SK-N-SH (cell line): ENCODE data around the gene RAD51B. TPM values are rescaled to one million over a fixed set of nuclear protein-coding genes. Genes with fewer than 3 reads are reported as not detected.
A peak's percentile ranks its signal among the peaks of the same experiment; 100 is the strongest.

Experiments used
- CTCF ChIA-PET: fragments of 300-600, 350-600 bp; formaldehyde crosslinking; extraction: SDS; loops from one replicate; lab custom pipeline; 2021; lab: Yijun Ruan, JAX
- POLR2A ChIA-PET: fragments of 350-600 bp; sonication (Branson Sonifier 250); formaldehyde crosslinking; extraction: SDS; loops from one replicate; lab custom pipeline; 2020; ENCODE audit warnings: antibody characterized with exemption, inconsistent platforms; lab: Yijun Ruan, JAX
- DNase-seq: peaks from one replicate; pipeline ENCODE4 v3.0.0; 2012
- H2AFZ ChIP-seq: fragments of 200-600 bp; sonication (generic); 2 replicates; pipeline ENCODE4 v1.8.1; 2016; ENCODE audit warnings: antibody characterized with exemption, mild to moderate bottlenecking, low read depth
- H3F3A ChIP-seq: fragments of 200-600 bp; sonication (generic); replicated peaks from 2 replicates; pipeline ENCODE3; 2016; ENCODE audit warnings: antibody characterized with exemption, mild to moderate bottlenecking; ENCODE audit not compliant: insufficient read depth
- H3K27ac ChIP-seq, 2 experiments: fragments of 200-500 bp in 1 of 2; fragments of 200-600 bp in 1 of 2; sonication (Bioruptor generic) in 1 of 2; sonication (generic), shearing (Covaris generic) in 1 of 2; 2 replicates each; pipeline versions ENCODE4 v1.5.1 to v1.6.1; 2014 to 2016; ENCODE audit warnings: low read depth in 2 of 2, inconsistent platforms in 1 of 2, low read length in 1 of 2, mild to moderate bottlenecking in 1 of 2, mixed read lengths in 1 of 2
- H3K27me3 ChIP-seq: fragments of 200-600 bp; sonication (generic), shearing (Covaris generic); 2 replicates; pipeline ENCODE4 v1.6.1; 2016; ENCODE audit warnings: mixed run types; ENCODE audit not compliant: insufficient read depth
- H3K36me3 ChIP-seq, 2 experiments: fragments of 200-500 bp in 1 of 2; fragments of 200-600 bp in 1 of 2; sonication (Bioruptor generic) in 1 of 2; sonication (generic) in 1 of 2; replicated peaks in 1 of 2; 2 replicates each; pipeline versions ENCODE3 to v1.5.1; 2014 to 2016; ENCODE audit warnings: low read length in 1 of 2, mild to moderate bottlenecking in 1 of 2; ENCODE audit not compliant: insufficient read depth in 2 of 2, control insufficient read depth in 1 of 2
- H3K4me1 ChIP-seq, 2 experiments: fragments of 200-500 bp in 1 of 2; fragments of 200-600 bp in 1 of 2; sonication (Bioruptor generic) in 1 of 2; sonication (generic), shearing (Covaris generic) in 1 of 2; 2 replicates each; pipeline versions ENCODE4 v1.5.1 to v1.6.1; 2014 to 2016; ENCODE audit warnings: low read depth in 1 of 2, low read length in 1 of 2, mixed run types in 1 of 2; ENCODE audit not compliant: insufficient read depth in 2 of 2, control insufficient read depth in 1 of 2
- H3K4me2 ChIP-seq: fragments of 200-600 bp; sonication (generic), shearing (Covaris generic); 2 replicates; pipeline ENCODE4 v1.6.1; 2017; ENCODE audit warnings: mixed run types
- H3K4me3 ChIP-seq, 2 experiments: fragments of 200-500 bp in 1 of 2; fragments of 200-600 bp in 1 of 2; sonication (Bioruptor generic) in 1 of 2; sonication (generic), shearing (Covaris generic) in 1 of 2; 2 replicates each; pipeline versions ENCODE4 v1.5.1 to v1.8.1; 2014 to 2016; ENCODE audit warnings: low read depth in 2 of 2, inconsistent platforms in 1 of 2, low read length in 1 of 2, mild to moderate bottlenecking in 1 of 2, mixed read lengths in 1 of 2, moderate library complexity in 1 of 2
- H3K79me2 ChIP-seq: fragments of 200-600 bp; sonication (generic); 2 replicates; pipeline ENCODE4 v1.8.1; 2017; ENCODE audit warnings: mild to moderate bottlenecking; ENCODE audit not compliant: insufficient read depth
- H3K9ac ChIP-seq: fragments of 200-600 bp; sonication (generic); 2 replicates; pipeline ENCODE4 v1.6.1; 2017; ENCODE audit warnings: mixed run types
- H3K9me2 ChIP-seq: fragments of 200-600 bp; sonication (generic); 2 replicates; pipeline ENCODE4 v1.6.1; 2017; ENCODE audit warnings: mixed run types
- H3K9me3 ChIP-seq: fragments of 200-600 bp; sonication (generic); 2 replicates; pipeline ENCODE4 v1.6.1; 2017; ENCODE audit warnings: mixed run types, mild to moderate bottlenecking, moderate library complexity
- H4K20me1 ChIP-seq: fragments of 200-600 bp; sonication (generic); 2 replicates; pipeline ENCODE4 v1.6.1; 2017; ENCODE audit warnings: mild to moderate bottlenecking, mixed run types; ENCODE audit not compliant: insufficient read depth
- ELF1 ChIP-seq: IDR thresholded peaks from 2 replicates; pipeline ENCODE4 v1.4.0; 2012
- FOSL2 ChIP-seq: IDR thresholded peaks from 2 replicates; pipeline ENCODE4 v1.4.0; 2012; ENCODE audit warnings: low read depth, mild to moderate bottlenecking, moderate library complexity, borderline replicate concordance
- MEF2A ChIP-seq: IDR thresholded peaks from 2 replicates; pipeline ENCODE4 v1.4.0; 2012; ENCODE audit warnings: low read depth, borderline replicate concordance
- MXI1 ChIP-seq: IDR thresholded peaks from 2 replicates; pipeline ENCODE4 v1.6.1; 2012; ENCODE audit warnings: mild to moderate bottlenecking, low read depth, low read length, improper control_type of control experiment
- PBX3 ChIP-seq: IDR thresholded peaks from 2 replicates; pipeline ENCODE4; 2012
- SIN3A ChIP-seq: IDR thresholded peaks from 2 replicates; pipeline ENCODE4 v1.6.1; 2012; ENCODE audit warnings: low read depth, mild to moderate bottlenecking, low read length, moderate library complexity, borderline replicate concordance
- SMC3 ChIP-seq: IDR thresholded peaks from 2 replicates; pipeline ENCODE4 v1.6.1; 2012; ENCODE audit warnings: low read depth, low read length, improper control_type of control experiment
- TAF1 ChIP-seq: IDR thresholded peaks from 2 replicates; pipeline ENCODE4 v1.6.1; 2012; ENCODE audit warnings: low read depth, mild to moderate bottlenecking, low read length, moderate library complexity, borderline replicate concordance
- USF1 ChIP-seq: IDR thresholded peaks from 2 replicates; pipeline ENCODE4 v1.4.0; 2012; ENCODE audit warnings: low read depth, borderline replicate concordance
- USF2 ChIP-seq: fragments of 150-350 bp; IDR thresholded peaks from 2 replicates; pipeline ENCODE4 v1.6.1; 2017; ENCODE audit warnings: antibody characterized with exemption, low read length, low read depth, borderline replicate concordance
- YY1 ChIP-seq: IDR thresholded peaks from 2 replicates; pipeline ENCODE4 v1.4.0; 2012; ENCODE audit warnings: low read depth, mild to moderate bottlenecking
- ZBTB33 ChIP-seq: IDR thresholded peaks from 2 replicates; pipeline ENCODE4 v1.4.0; 2012; ENCODE audit warnings: low read depth, borderline replicate concordance
- WGBS: methylation state at CpG from one replicate; pipeline ENCODE4 v1.1.6; 2017; ENCODE audit warnings: low lambda C conversion rate; 5-methylcytosine and 5-hydroxymethylcytosine counted together
- polyA plus RNA-seq, 3 experiments: library from polyadenylated mRNA; depleted of rRNA; stranded (reverse); fragments of >200 nt; gene quantifications; 2 replicates each; pipeline ENCODE4 v1.2.3, GENCODE V29; 2012
- TF ChIP-seq, protein P1 (sequence below): IDR thresholded peaks from 2 replicates; pipeline ENCODE4 v1.4.0; 2012; ENCODE audit warnings: low read depth
- TF ChIP-seq, protein P2 (sequence below): fragments of 150-350 bp; IDR thresholded peaks from 2 replicates; pipeline ENCODE4 v1.6.1; 2016; ENCODE audit warnings: mild to moderate bottlenecking, low read depth, low read length
- TF ChIP-seq, protein P3 (sequence below): IDR thresholded peaks from 2 replicates; pipeline ENCODE4 v1.6.1; 2012; ENCODE audit warnings: mild to moderate bottlenecking, low read depth, low read length, moderate library complexity

The RAD51B gene
- polyA plus RNA-seq, 1 of the 3 experiments (the other 2 are of a cell fraction), result 6.0 TPM

GRCh38 chr14:67814821-67815220 is 4.8 kb upstream of the RAD51B start:
- peaks cover 30% of the 10 kb centered on the region for H3K79me2 ChIP-seq
- H3K9me3 ChIP-seq, result no peaks in the 10 kb centered on the region
- no peaks in the 10 kb centered on the region for H3K27me3 ChIP-seq
- peak overlapping the region; percentile 83 for H3K4me2 ChIP-seq
- no peaks in the 10 kb centered on the region for H4K20me1 ChIP-seq
- WGBS, result 41% methylated on average over 2 of the region's 2 CpGs
- H3K4me3 ChIP-seq, result no peak overlapping the region; a peak in 1 of 4 replicates
- no peaks in the 10 kb centered on the region for H3K9me2 ChIP-seq
- POLR2A ChIA-PET, result no interaction called here
- TF ChIP-seq, protein P1, sequence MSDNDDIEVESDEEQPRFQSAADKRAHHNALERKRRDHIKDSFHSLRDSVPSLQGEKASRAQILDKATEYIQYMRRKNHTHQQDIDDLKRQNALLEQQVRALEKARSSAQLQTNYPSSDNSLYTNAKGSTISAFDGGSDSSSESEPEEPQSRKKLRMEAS, result no peak
- TF ChIP-seq SMC3 (no peak), PBX3 (no peak), ZBTB33 (no peak), MXI1 (no peak), SIN3A (no peak), TAF1 (no peak), ELF1 (no peak), MEF2A (no peak), USF2 (no peak), YY1 (no peak), USF1 (no peak), FOSL2 (no peak)
- TF ChIP-seq, protein P2, sequence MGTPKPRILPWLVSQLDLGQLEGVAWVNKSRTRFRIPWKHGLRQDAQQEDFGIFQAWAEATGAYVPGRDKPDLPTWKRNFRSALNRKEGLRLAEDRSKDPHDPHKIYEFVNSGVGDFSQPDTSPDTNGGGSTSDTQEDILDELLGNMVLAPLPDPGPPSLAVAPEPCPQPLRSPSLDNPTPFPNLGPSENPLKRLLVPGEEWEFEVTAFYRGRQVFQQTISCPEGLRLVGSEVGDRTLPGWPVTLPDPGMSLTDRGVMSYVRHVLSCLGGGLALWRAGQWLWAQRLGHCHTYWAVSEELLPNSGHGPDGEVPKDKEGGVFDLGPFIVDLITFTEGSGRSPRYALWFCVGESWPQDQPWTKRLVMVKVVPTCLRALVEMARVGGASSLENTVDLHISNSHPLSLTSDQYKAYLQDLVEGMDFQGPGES, result no peak
- TF ChIP-seq, protein P3, sequence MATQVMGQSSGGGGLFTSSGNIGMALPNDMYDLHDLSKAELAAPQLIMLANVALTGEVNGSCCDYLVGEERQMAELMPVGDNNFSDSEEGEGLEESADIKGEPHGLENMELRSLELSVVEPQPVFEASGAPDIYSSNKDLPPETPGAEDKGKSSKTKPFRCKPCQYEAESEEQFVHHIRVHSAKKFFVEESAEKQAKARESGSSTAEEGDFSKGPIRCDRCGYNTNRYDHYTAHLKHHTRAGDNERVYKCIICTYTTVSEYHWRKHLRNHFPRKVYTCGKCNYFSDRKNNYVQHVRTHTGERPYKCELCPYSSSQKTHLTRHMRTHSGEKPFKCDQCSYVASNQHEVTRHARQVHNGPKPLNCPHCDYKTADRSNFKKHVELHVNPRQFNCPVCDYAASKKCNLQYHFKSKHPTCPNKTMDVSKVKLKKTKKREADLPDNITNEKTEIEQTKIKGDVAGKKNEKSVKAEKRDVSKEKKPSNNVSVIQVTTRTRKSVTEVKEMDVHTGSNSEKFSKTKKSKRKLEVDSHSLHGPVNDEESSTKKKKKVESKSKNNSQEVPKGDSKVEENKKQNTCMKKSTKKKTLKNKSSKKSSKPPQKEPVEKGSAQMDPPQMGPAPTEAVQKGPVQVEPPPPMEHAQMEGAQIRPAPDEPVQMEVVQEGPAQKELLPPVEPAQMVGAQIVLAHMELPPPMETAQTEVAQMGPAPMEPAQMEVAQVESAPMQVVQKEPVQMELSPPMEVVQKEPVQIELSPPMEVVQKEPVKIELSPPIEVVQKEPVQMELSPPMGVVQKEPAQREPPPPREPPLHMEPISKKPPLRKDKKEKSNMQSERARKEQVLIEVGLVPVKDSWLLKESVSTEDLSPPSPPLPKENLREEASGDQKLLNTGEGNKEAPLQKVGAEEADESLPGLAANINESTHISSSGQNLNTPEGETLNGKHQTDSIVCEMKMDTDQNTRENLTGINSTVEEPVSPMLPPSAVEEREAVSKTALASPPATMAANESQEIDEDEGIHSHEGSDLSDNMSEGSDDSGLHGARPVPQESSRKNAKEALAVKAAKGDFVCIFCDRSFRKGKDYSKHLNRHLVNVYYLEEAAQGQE, result no peak
- DNase-seq, result no peak
- CTCF ChIA-PET, result no interaction called here
- H3K4me1 ChIP-seq, result peaks cover 0 to 12% of the 10 kb centered on the region in 2 experiments; a peak in 2 of 4 replicates
- H3K27ac ChIP-seq, result no peak overlapping the region
- peaks cover 39 to 40% of the 10 kb centered on the region in 2 experiments for H3K36me3 ChIP-seq
- H3F3A ChIP-seq, result no peaks in the 10 kb centered on the region
- H3K9ac ChIP-seq, result no peak overlapping the region
- H2AFZ ChIP-seq, result no peak overlapping the region
